Activated CD4-positive, alpha-beta T cell treated with anti-CD3 and anti-CD28 coated beads, Interleukin-2, amount 10 ng/mL, durations not matched to agents 24 days and 14 days (primary cell): ENCODE measurements around the gene ULK4. TPM values are rescaled to one million over a fixed set of nuclear protein-coding genes. Genes with fewer than 3 reads are reported as not detected.
"Not testable (repeated sequence)": the region's sequence is repeated elsewhere in the genome, so short reads cannot be mapped to it uniquely, and the experiment has no call there.

ENCODE experiments used
- DNase-seq: peaks from one replicate; pipeline ENCODE4 v3.0.0; 2022
- H3K27ac Mint-ChIP-seq: one replicate; pipeline ENCODE4 v1.8.0; 2022; ENCODE audit warnings: mild to moderate bottlenecking, mixed read lengths
- H3K27me3 Mint-ChIP-seq: one replicate; pipeline ENCODE4 v1.8.0; 2022; ENCODE audit warnings: mixed read lengths
- H3K36me3 Mint-ChIP-seq: one replicate; pipeline ENCODE4 v1.8.0; 2022; ENCODE audit warnings: low read depth, mild to moderate bottlenecking, mixed read lengths
- H3K4me1 Mint-ChIP-seq: one replicate; pipeline ENCODE4 v1.8.0; 2021; ENCODE audit warnings: mixed read lengths
- H3K4me3 Mint-ChIP-seq: one replicate; pipeline ENCODE4 v1.8.0; 2022; ENCODE audit warnings: mild to moderate bottlenecking, moderate library complexity, mixed read lengths
- H3K9me3 Mint-ChIP-seq: one replicate; pipeline ENCODE4 v1.8.0; 2021; ENCODE audit warnings: mixed read lengths
- intact Hi-C: fragments of 100-400 bp; cut with micrococcal nuclease; formaldehyde crosslinking; loops from one replicate; pipeline ENCODE4 v1.15.1; 2023
- total RNA-seq: library from RNA; stranded (reverse); gene quantifications from 2 replicates; pipeline ENCODE4 v1.2.3, GENCODE V29; 2022

ULK4 gene
- total RNA-seq, 1 donor from 2014 or later, result 10.2 TPM

- H3K4me1 Mint-ChIP-seq, H3K27me3 Mint-ChIP-seq, H3K9me3 Mint-ChIP-seq, DNase-seq, intact Hi-C loops, H3K27ac Mint-ChIP-seq, H3K36me3 Mint-ChIP-seq, H3K4me3 Mint-ChIP-seq: not testable (repeated sequence)
These were observed 266.1 kb downstream of the ULK4 start for GRCh38 chr3:41695806-41696205.

- intact Hi-C loops, result no loop called here
- Mint-ChIP-seq H3K27ac (no peak overlapping the region), H3K4me3 (no peak overlapping the region), H3K36me3 (no peaks in the 10 kb centered on the region), H3K9me3 (peaks cover 4% of the 10 kb centered on the region), H3K27me3 (no peaks in the 10 kb centered on the region), H3K4me1 (no peaks in the 10 kb centered on the region)
- no peak for DNase-seq
These were observed 268.1 kb downstream of the ULK4 start for GRCh38 chr3:41693799-41694198.

GRCh38 chr3:41690766-41691563, 270.9 kb downstream of the ULK4 start:
- intact Hi-C loops, result no loop called here
- Mint-ChIP-seq H3K4me3 (no peak overlapping the region), H3K4me1 (no peaks in the 10 kb centered on the region), H3K27ac (no peak overlapping the region), H3K9me3 (peaks cover 4% of the 10 kb centered on the region), H3K36me3 (no peaks in the 10 kb centered on the region), H3K27me3 (no peaks in the 10 kb centered on the region)
- DNase-seq, result no peak

- Mint-ChIP-seq H3K4me1 (no peaks in the 10 kb centered on the region), H3K4me3 (no peak overlapping the region), H3K27ac (no peak overlapping the region), H3K27me3 (no peaks in the 10 kb centered on the region), H3K36me3 (no peaks in the 10 kb centered on the region), H3K9me3 (peaks cover 10% of the 10 kb centered on the region)
- DNase-seq, result no peak
- intact Hi-C loops, result no loop called here
These were observed 273.1 kb downstream of the ULK4 start for GRCh38 chr3:41688595-41689380.

GRCh38 chr3:41684797-41685735, 276.8 kb downstream of the ULK4 start:
- Mint-ChIP-seq H3K4me3 (no peak overlapping the region), H3K4me1 (no peaks in the 10 kb centered on the region), H3K27me3 (no peaks in the 10 kb centered on the region), H3K27ac (no peak overlapping the region), H3K36me3 (no peaks in the 10 kb centered on the region), H3K9me3 (peaks cover 7% of the 10 kb centered on the region)
- intact Hi-C loops, result no loop called here
- DNase-seq, result no peak

- Mint-ChIP-seq H3K27ac (no peak overlapping the region), H3K4me3 (no peak overlapping the region), H3K4me1 (no peaks in the 10 kb centered on the region)
These were observed 278.1 kb downstream of the ULK4 start for GRCh38 chr3:41683666-41684350.

GRCh38 chr3:41682996-41683395, 278.9 kb downstream of the ULK4 start:
- no peak overlapping the region for H3K4me3 Mint-ChIP-seq
- DNase-seq, result no peak
- H3K27ac Mint-ChIP-seq, result no peak overlapping the region
- intact Hi-C loops, result no loop called here
- no peaks in the 10 kb centered on the region for H3K27me3 Mint-ChIP-seq
- peaks cover 7% of the 10 kb centered on the region for H3K9me3 Mint-ChIP-seq
- H3K4me1 Mint-ChIP-seq, result no peaks in the 10 kb centered on the region
- no peaks in the 10 kb centered on the region for H3K36me3 Mint-ChIP-seq

More at GRCh38 chr3:41683666-41684350, 278.1 kb downstream of the ULK4 start:
- Mint-ChIP-seq H3K9me3 (peaks cover 7% of the 10 kb centered on the region), H3K36me3 (no peaks in the 10 kb centered on the region), H3K27me3 (no peaks in the 10 kb centered on the region)
- no peak for DNase-seq
- intact Hi-C loops, result no loop called here

GRCh38 chr3:41682382-41682781, 279.5 kb downstream of the ULK4 start:
- H3K4me3 Mint-ChIP-seq, result no peak overlapping the region
- intact Hi-C loops, result no loop called here
- no peak overlapping the region for H3K27ac Mint-ChIP-seq
- DNase-seq, result no peak
- H3K27me3 Mint-ChIP-seq, result no peaks in the 10 kb centered on the region
- no peaks in the 10 kb centered on the region for H3K4me1 Mint-ChIP-seq
- H3K36me3 Mint-ChIP-seq, result no peaks in the 10 kb centered on the region
- peaks cover 7% of the 10 kb centered on the region for H3K9me3 Mint-ChIP-seq

GRCh38 chr3:41681479-41681878, 280.4 kb downstream of the ULK4 start:
- H3K27me3 Mint-ChIP-seq, result no peaks in the 10 kb centered on the region
- no peaks in the 10 kb centered on the region for H3K4me1 Mint-ChIP-seq
- no peak for DNase-seq
- H3K9me3 Mint-ChIP-seq, result peaks cover 7% of the 10 kb centered on the region
- H3K36me3 Mint-ChIP-seq, result no peaks in the 10 kb centered on the region
- no peak overlapping the region for H3K4me3 Mint-ChIP-seq
- no peak overlapping the region for H3K27ac Mint-ChIP-seq
- intact Hi-C loops, result no loop called here

- Mint-ChIP-seq H3K9me3 (no peaks in the 10 kb centered on the region), H3K4me1 (no peaks in the 10 kb centered on the region), H3K27ac (no peak overlapping the region), H3K4me3 (no peak overlapping the region), H3K27me3 (no peaks in the 10 kb centered on the region), H3K36me3 (no peaks in the 10 kb centered on the region)
- intact Hi-C loops, result no loop called here
- no peak for DNase-seq
These were observed 282.5 kb downstream of the ULK4 start for GRCh38 chr3:41679374-41679773.

- not testable (repeated sequence) for H3K27me3 Mint-ChIP-seq, H3K36me3 Mint-ChIP-seq, H3K27ac Mint-ChIP-seq
These were observed 286.8 kb downstream of the ULK4 start for GRCh38 chr3:41675102-41675501.

GRCh38 chr3:41674449-41674848, 287.5 kb downstream of the ULK4 start:
- no peaks in the 10 kb centered on the region for H3K27me3 Mint-ChIP-seq

More at GRCh38 chr3:41675102-41675501, 286.8 kb downstream of the ULK4 start:
- H3K4me1 Mint-ChIP-seq, H3K9me3 Mint-ChIP-seq, DNase-seq, intact Hi-C loops, H3K4me3 Mint-ChIP-seq: not testable (repeated sequence)

GRCh38 chr3:41673650-41674049, 288.3 kb downstream of the ULK4 start:
- no peak for DNase-seq
- Mint-ChIP-seq H3K4me1 (no peaks in the 10 kb centered on the region), H3K4me3 (no peak overlapping the region), H3K27ac (no peak overlapping the region), H3K36me3 (no peaks in the 10 kb centered on the region), H3K9me3 (peaks cover 5% of the 10 kb centered on the region), H3K27me3 (no peaks in the 10 kb centered on the region)
- intact Hi-C loops, result no loop called here

More at GRCh38 chr3:41674449-41674848, 287.5 kb downstream of the ULK4 start:
- no peak overlapping the region for H3K4me3 Mint-ChIP-seq
- H3K36me3 Mint-ChIP-seq, result no peaks in the 10 kb centered on the region
- no peaks in the 10 kb centered on the region for H3K4me1 Mint-ChIP-seq
- intact Hi-C loops, result no loop called here
- peaks cover 5% of the 10 kb centered on the region for H3K9me3 Mint-ChIP-seq
- no peak overlapping the region for H3K27ac Mint-ChIP-seq
- no peak for DNase-seq
